NCI-H524 (cell line): Measurements from ENCODE around the gene POU4F1.
"Not testable (repeated sequence)": the region's sequence is repeated elsewhere in the genome, so short reads cannot be mapped to it uniquely, and the experiment has no call there.

Experiments used
- DNase-seq, 2 experiments: peaks; one replicate each; lab custom pipeline; 2025; lab: John Stamatoyannopoulos, UW

Gene POU4F1, protein sequence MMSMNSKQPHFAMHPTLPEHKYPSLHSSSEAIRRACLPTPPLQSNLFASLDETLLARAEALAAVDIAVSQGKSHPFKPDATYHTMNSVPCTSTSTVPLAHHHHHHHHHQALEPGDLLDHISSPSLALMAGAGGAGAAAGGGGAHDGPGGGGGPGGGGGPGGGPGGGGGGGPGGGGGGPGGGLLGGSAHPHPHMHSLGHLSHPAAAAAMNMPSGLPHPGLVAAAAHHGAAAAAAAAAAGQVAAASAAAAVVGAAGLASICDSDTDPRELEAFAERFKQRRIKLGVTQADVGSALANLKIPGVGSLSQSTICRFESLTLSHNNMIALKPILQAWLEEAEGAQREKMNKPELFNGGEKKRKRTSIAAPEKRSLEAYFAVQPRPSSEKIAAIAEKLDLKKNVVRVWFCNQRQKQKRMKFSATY

DNA sequence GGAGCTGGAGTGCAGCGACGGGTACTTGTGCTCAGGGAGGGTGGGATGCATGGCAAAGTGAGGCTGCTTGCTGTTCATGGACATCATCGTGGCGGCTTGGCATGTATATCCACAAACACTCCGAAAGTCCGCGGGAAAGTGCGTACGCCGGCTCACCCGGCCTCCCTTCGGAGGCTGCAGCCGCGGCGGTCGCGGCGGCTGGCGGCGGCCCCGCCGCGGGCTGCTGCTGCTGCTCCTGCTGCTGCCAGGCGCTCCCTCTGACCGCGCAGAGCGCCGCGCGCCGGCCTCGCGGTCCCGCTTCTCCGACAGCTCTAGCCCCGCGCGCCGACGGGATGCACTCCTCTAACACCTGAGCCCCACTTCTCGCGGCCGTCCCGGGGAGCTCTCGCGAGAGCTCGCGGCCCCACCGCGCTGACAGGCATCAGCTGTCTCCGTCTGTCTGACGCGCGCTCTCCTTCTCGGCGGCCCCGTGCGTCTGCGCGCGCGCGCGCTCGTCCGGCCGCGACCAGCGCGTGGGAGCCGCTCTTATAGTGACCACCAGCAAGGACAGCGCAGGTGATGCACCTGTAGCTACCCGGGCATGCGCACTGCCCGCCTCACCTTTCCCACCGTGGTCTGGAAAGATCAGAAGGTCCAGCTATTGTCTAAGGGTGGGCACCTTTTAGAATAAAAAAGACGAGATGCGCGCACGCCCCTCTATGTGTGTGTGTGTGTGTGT lies at the start of gene POU4F1:
Gene POU4F1, minus strand, starts transcription at position 313 of the 718 bp plus-strand sequence. Its CDS starts 226 bp downstream, at position 87.
- DNase-seq, result peak; percentile 73 to 90

DNA sequence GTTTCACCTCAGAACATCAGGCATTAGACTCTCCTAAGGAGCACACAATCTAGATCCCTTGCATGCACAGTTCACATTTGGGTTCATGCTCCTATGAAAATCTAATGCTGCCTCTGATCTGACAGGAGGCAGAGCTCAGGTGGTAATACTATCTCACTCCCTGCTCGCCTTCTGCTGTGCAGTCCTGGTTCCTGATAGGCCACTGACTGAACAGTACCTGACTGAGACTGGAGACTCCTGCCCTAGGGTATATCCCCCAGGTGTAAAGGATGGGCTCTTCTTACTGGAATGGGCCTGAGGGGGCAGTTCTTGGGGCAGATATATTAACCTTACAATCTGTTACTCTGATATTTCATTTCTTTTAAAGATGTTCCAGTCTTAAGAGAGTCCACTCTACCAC lies 49.3 kb upstream of the POU4F1 start:
- no peak for DNase-seq

DNA sequence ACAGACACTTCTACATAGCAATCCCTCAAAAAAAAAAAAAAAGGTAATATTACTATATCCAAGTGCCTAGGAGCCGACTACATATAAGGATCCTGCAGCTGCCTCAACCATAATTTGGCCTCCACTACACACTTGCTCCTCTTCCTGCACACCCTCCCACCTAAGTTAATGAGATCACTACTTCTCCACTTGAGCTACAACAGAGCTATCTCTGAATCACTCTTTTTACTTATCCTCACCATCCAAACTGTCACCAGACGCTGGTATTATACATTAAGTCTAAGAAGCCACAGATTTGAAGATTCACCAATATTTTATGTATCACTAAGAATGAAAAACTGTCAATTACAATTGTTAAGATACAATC lies 47.3 kb upstream of the POU4F1 start:
- DNase-seq, result no peak

DNA sequence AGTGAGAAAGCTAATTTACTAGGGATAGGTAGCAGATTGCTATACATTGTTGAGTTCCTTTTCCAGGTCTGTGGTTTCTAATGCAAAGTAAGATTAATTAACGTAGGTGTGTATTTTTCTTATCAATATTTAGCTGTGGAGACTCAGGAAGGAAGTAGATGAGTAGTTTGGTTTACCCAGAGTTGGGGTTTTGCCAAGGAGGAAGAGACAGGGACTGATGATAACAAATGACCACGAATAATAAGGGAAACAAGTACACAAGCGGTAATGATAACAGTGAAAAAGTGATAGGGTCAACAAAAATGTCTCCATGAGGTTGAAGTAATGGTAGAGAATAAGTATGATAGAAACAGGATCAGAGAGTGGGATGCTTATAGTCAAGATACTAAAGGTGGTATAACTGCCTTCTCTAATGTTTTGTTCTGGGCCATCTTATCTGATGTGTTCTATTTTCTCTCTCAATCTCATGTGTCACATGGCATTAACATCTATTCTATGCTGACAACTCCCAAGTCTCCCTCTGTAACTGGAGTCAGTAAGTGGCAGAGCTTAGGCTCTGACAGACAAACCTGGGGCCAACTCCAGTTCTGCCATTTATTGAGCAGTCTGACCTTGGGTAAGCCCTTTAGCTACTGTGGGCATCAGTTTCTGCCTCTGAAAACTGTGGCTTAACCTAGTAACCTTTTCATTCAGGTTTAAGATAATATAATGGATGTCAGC lies 46.8 kb upstream of the POU4F1 start:
- DNase-seq, result no peak

DNA sequence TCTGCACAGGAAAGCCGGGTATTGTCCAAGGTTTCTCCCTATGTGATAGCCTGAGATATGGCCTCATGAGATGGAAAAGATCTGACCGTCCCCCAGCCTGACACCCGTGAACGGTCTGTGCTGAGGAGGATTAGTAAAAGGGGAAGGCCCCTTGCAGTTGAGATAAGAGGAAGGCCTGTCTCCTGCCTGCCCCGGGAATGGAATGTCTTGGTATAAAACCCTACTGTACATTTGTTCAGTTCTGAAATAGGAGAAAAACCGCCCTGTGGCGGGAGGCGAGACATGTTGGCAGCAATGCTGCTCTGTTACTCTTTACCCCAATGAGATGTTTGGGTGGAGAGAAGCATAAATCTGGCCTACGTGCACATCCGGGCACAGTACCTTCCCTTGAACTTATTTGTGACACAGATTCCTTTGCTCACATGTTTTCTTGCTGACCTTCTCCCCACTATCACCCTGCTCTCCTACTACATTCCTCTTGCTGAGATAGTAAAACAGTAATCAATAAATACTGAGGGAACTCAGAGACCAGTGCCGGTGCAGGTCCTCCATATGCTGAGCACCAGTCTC lies 43.8 kb upstream of the POU4F1 start:
- not testable (repeated sequence) for DNase-seq

DNA sequence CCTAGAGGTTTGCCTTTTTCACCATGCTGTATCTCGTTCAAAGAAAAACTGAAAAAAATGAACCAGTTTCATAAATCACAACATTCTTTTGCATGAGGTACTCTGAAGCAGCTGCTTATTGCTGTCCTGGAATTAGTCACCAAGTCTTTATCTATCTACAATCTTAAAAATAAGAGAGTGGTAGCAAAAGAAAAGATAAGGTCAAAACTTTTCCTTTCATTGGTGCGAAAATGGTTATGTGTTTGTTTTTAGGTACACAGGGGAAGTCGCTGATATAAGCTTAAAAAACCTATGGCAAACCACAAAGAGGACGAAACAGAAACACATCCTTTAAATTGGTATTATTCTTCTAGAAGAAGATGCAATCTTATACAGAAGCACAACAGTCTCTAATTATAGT lies 34.9 kb upstream of the POU4F1 start:
- no peak for DNase-seq

DNA sequence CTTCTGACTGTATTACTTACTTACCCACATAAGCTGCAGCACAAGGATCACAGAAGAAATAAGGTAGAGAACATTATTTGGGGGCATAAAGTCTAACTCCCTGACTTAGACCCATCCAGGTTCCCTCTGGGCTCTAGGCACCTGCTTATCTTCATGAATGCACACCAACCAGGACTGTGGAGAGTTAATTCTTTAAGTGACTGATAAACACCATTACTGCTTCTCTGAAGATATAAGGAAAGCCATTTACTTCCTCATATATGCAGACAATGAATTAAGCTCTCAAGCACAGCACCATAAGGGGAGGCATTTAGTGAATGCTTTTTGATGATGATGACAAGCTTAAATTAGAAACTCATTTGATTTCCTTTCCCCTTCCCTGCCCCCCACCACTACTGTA lies 33.1 kb upstream of the POU4F1 start:
- no peak for DNase-seq

DNA sequence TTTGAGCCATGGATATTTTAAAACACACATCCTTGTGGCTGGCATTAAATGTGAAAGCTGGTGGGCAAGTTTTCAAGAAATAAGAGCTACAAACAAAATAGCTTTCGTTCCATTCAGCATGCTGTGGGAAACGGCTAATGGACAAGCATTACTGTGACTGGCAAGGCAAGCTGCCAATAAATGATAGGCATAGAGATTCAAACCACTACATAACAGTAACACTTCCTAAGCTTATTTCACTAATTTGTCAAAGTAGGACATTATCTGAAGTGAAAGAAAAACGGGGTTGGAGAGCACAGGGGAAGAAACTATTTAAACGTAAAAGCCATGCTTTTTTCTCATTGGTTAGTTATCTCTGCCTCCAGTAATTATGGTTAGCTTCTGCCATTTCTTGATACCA lies 29.6 kb upstream of the POU4F1 start:
- no peak for DNase-seq

DNA sequence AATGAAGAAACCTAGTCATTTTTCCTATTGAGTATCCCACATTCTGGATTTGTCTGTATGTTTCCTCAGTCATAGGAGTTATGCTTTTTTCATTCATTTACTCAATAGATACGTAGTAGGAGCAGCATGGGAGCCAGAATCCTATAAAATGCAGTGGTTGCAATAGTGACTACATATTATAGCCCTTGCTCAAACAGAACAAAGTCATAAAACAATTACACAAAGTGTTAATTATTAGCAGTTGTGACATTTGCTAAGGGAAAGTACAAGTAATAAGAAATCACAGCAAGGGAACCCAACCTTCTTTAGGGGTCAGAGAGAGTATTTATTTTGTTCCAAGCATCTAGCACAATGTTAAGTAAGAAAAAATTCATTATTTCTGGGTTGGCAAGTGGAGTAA lies 27.7 kb upstream of the POU4F1 start:
- no peak for DNase-seq

DNA sequence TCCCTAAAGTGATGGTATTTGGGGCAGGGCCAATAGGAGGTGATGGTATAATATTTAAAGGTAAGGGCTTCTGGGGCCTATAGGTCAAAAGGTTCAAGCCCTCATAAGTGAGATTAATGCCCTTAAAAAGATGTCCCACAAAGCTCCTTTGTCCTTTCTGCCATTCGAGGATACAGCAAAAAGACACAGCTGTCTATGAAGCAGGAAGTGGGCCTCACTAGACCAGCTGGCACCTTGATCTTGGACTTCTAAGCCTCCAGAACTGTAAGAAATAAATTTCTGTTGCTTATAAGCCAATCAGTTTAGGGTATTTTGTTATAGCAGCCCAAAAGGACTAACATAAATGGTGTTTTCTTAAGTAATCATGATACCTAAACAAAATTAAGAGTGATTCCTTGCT lies 27.2 kb upstream of the POU4F1 start:
- DNase-seq, result no peak

DNA sequence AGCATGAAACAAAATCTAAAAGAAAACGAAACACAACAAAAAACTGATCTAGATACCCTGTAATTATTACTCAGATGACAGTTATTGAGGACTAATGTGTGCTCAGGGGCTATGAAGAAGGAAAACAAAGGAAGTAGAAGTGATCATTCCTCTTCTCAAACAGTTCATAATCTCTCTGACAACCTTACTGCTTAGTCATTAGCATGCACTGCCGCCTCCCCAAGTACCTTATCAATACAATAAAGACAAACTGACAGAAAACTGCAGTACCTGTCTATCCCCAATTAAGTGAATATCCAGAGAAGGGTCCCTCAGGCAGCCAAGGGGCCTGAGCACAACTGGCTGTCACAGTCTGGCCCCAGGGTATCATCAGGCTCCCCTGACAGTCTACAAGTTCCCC lies 22.0 kb upstream of the POU4F1 start:
- DNase-seq, result no peak

DNA sequence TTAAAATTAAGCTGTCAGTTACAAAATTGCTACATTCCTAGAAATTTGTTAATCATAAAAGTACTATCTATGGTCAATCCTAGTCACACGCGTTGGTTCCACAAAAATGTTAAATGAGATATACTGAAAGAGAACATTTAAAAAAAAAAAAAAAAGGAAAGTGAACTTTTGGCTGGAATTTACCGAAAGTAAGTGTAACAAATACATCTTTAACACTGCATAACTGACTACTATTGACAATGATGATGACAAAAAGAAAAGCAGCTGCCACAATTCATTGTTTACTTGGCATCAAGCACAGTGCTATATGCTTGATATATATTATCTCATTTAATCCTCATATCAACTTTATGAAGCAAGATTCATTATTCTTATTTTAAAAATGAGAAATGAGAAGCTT lies 19.8 kb upstream of the POU4F1 start:
- no peak for DNase-seq

DNA sequence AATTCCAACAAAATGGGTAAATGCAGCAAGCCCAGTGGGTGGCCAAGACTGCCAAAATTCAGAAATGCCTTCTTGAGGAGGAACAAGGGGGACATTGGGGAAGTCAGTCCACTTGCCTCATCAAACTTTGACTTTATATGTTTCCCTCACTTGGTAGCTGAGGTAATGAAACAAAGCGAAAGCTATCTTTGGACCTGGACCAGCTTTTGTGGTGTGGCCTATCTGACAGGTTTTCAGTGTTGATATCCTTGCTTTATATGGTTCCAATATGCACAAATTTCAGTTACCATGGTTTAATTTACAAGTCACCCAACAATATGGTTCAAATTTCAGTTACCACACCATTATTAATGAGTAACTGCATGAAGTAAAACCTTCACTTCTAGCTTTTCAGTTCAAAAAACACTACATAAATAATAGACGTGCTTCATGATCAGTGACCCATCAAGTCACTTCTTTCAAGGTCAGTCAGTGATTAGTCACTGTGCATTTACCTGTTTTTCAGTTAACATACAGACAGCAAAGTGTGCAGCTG lies 17.7 kb upstream of the POU4F1 start:
- no peak for DNase-seq

DNA sequence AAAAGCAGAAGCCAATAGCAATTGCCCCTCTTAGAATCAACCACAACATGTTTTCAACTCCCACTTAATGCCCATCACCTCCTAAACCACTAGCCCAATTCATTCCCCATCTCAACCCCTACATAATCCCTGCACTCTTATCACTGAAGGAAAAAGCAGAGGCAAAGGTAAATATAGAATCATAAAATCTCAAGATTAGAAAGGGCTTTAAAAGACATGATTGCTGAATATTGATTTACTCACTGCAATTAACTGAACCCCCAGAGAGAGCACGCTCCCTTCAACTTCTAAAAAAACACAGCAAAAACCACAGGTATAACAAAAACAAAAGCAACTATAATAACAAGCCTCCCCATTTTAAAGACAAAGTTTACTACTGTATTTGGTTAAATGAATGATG lies 15.1 kb upstream of the POU4F1 start:
- DNase-seq, result no peak

DNA sequence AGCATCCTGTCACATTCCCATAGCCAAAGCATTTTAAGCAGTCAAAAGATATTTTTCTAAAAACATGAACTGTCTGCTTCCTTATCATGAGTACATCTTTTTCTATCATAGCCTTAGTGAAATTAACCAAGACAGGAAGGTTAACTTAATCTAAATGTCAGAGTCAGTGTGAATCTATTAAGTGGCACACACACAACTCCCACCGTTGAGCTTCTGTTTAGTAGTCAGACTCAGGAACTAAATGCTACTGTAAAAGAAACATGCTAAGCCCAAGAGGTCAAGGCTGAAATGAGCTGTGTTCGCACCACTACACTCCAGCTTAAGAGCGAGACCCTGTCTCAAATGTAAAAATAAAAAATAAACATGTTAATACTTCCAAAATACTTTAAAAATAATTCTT lies 7.7 kb upstream of the POU4F1 start:
- no peak for DNase-seq

DNA sequence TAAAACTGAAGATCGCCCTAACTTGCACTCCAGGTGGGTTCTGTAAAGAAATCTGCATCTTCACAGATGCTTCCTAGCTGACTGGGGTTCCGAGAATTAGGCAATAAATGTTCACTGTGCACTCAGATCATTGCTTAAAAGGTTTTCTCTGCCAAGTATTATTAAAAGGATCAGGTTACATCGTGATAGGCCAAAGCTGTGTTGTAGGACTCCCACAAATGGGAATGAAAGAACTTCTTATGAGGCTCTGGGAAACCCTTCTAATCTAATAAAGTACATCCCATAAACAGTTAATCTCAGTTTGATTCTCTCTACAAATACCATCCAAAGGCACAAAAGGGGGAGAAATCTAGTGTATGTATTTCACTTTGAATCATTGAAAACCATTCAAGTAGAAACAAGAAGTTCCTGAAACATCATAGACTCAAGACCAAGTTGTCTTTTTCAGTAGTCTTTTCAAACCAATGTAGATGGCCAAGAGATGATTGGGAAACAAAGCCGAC lies 7.1 kb upstream of the POU4F1 start:
- DNase-seq, result peak; percentile 56 to 70

DNA sequence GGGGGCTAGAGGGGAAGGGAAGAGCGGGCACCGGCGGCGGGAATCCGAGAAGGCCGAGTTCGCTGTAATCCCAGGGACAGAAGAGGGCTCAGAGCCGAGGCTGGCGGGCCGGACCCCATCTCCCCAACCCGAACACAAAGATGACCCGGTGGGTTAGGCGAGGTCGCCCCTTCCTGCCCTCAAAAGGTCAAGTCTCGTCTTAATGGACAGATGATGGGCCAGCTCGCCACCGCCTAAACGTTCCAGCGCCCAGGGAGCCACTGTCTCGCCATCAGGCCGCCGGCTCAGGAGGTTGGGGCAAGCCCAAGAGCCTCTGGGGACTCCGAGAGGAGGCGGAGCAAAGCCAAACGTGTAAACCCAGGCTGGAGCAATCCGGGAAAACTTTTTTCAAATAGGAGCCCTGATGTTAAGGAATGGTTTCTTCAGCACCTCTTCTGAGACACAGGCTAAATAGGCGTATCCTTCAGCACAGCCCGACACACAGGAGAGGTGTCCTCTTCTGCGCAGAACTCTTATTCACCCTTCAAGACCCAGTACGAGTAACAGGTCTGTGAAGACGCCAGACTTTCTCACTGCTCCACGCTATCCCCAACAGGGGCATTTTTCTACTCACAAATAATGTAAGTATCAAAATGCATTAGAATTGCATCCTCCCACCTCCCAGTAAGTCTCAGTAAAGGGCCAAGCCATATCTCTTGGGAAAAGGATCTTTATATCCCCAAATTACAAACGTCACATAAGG lies 6.3 kb upstream of the POU4F1 start:
- DNase-seq, result peak in 1 of 2 experiments; percentile 41

DNA sequence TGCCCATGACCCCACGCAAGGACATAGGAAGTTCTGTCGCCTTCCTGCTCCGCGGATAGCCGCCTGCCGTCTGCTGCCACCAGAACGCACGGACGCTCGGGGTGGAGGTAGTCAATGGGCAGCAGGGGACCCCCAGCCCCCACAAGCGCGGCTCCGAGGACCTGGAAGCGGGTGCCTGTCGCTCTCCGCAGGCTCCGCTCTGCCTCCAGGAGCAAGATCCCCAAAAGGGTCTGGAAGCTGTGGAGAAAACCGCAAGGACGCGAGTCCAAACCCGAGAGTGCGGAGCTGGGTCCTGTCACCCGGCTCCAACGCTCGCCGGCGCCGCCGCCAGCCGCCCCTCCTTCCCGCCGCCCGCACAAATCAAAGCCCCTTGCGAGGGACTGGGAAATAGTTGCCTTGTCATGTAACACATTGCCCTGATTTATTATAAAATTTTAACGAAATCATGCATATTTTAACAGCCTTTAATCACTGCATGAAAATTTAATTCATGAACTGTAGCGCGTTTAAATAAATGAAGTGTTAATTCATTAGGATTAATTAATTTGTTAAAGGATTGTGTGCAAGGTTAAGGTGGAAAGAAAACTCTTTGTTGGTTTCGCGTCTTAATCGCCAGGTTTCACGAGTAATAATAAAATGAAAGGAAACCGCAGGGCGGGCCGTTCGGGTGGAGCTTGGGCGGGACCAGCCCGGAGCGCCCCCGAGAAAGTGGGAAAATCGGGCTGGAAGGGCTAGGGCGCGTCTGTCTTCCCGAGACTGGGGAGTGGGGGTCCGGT lies 5.5 kb upstream of the POU4F1 start:
- DNase-seq, result peak in 1 of 2 experiments; percentile 25

DNA sequence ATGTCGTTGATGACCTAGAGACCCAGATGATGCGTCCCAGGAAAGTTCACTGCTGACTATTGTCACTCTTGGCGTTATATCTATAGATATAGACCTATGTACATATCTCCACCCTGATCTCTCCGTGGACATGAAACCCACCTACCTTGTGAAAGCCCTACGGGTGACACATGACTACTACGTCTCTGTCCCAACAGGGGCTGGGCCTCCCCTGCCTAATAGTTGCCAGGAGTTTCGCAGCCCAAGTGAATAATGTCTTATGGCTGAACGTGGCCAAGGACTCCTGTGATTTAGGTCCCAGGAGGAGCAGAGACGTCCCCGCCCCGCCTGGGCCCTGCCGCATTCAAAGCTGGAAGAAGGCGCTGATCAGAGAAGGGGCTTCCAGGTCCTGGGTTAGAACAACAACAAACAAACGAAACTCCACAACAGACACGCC lies 4.9 kb upstream of the POU4F1 start:
- no peak for DNase-seq
